ENCODE data around the gene SEMA3F. TPM values are rescaled to one million over a fixed set of nuclear protein-coding genes. Genes with fewer than 3 reads are reported as not detected.

Gene SEMA3F
- total RNA-seq, 2 donors from 2014 or later, result 44.8 to 63.2 TPM

DNA sequence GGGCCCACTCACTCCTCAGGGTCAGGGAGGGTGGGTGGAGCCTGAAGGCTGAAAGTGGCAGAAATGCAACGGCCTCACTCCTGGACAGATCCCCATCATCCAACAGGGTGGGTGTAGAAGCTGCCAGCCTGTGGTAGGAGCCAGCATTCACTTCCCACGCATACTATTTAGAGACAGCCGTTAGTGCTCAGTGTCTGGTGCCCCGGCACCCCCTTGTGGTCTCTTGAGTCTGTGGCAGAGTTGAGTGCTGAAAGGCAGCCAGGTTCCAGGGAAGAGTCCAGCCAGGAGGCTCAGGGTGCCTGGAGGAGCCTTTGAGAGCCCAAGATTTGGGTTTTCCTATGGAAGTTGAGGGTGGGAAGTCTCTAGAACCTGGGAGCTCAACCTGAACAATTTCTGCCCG lies 34.1 kb downstream of the SEMA3F start:
- Histone ChIP-seq H3K4me1 (ENCODE audit: control insufficient read depth, insufficient read depth, low read length) (no peaks in the 10 kb centered on the region), H3K9ac (ENCODE audit: extremely low read depth, low read length, poor library complexity, severe bottlenecking) (no peak overlapping the region), H3K27ac (ENCODE audit: low read depth, low read length) (no peak overlapping the region), H3K9me3 (ENCODE audit: control insufficient read depth, low read length) (no peaks in the 10 kb centered on the region), H3K27me3 (ENCODE audit: control insufficient read depth, insufficient read depth, low read length, poor library complexity, severe bottlenecking) (peaks cover 3% of the 10 kb centered on the region), H3K36me3 (ENCODE audit: control insufficient read depth, insufficient read depth, low read length) (no peaks in the 10 kb centered on the region), H3K4me3 (ENCODE audit: low read length) (no peak overlapping the region)
- Mint-ChIP-seq H3K4me1 (no peaks in the 10 kb centered on the region), H3K27me3 (ENCODE audit: insufficient read depth) (peaks cover 11% of the 10 kb centered on the region), H3K27ac (peak overlapping the region; percentile 39), H3K4me3 (no peak overlapping the region), H3K36me3 (ENCODE audit: low read depth) (peaks cover 10% of the 10 kb centered on the region), H3K9me3 (no peaks in the 10 kb centered on the region)
- 45 to 48% methylated on average over 3 to 5 of the region's 5 CpGs for WGBS, 2 experiments (ENCODE audit: insufficient coverage in 1 of 2, insufficient read length in 1 of 2)
- DNase-seq, result peak; percentile 91
- peak; percentile 93 for TF ChIP-seq CTCF (conservative IDR thresholded peaks at IDR 0.05)

- Mint-ChIP-seq H3K27ac (no peak overlapping the region), H3K36me3 (ENCODE audit: low read depth) (peaks cover 5% of the 10 kb centered on the region), H3K4me3 (no peak overlapping the region), H3K9me3 (no peaks in the 10 kb centered on the region), H3K27me3 (ENCODE audit: insufficient read depth) (peaks cover 18% of the 10 kb centered on the region), H3K4me1 (no peaks in the 10 kb centered on the region)
- Histone ChIP-seq H3K9ac (ENCODE audit: extremely low read depth, low read length, poor library complexity, severe bottlenecking) (no peak overlapping the region), H3K27me3 (ENCODE audit: control insufficient read depth, insufficient read depth, low read length, poor library complexity, severe bottlenecking) (peaks cover 5% of the 10 kb centered on the region), H3K27ac (ENCODE audit: low read depth, low read length) (no peak overlapping the region), H3K4me3 (ENCODE audit: low read length) (no peak overlapping the region), H3K36me3 (ENCODE audit: control insufficient read depth, insufficient read depth, low read length) (no peaks in the 10 kb centered on the region), H3K9me3 (ENCODE audit: control insufficient read depth, low read length) (no peaks in the 10 kb centered on the region), H3K4me1 (ENCODE audit: control insufficient read depth, insufficient read depth, low read length) (no peaks in the 10 kb centered on the region)
- no peak for TF ChIP-seq CTCF (conservative IDR thresholded peaks at IDR 0.05)
- 91 to 94% methylated on average over 6 to 7 of the region's 7 CpGs for WGBS, 2 experiments (ENCODE audit: insufficient coverage in 1 of 2, insufficient read length in 1 of 2)
- DNase-seq, result no peak
Measured at GRCh38 chr3:50189989-50190388, 34.9 kb downstream of the SEMA3F start.

- WGBS, 2 experiments (ENCODE audit: insufficient coverage in 1 of 2, insufficient read length in 1 of 2), result 84 to 91% methylated on average over 4 to 8 of the region's 8 CpGs
- Mint-ChIP-seq H3K36me3 (ENCODE audit: low read depth) (peaks cover 5% of the 10 kb centered on the region), H3K9me3 (no peaks in the 10 kb centered on the region), H3K27ac (no peak within 1 kb of the TSS), H3K27me3 (ENCODE audit: insufficient read depth) (peaks cover 24% of the 10 kb centered on the region), H3K4me1 (no peaks in the 10 kb centered on the region), H3K4me3 (no peak within 1 kb of the TSS)
- Histone ChIP-seq H3K4me3 (ENCODE audit: low read length) (no peak within 1 kb of the TSS), H3K27ac (ENCODE audit: low read depth, low read length) (no peak within 1 kb of the TSS), H3K9ac (ENCODE audit: extremely low read depth, low read length, poor library complexity, severe bottlenecking) (no peak within 1 kb of the TSS), H3K27me3 (ENCODE audit: control insufficient read depth, insufficient read depth, low read length, poor library complexity, severe bottlenecking) (peaks cover 5% of the 10 kb centered on the region), H3K36me3 (ENCODE audit: control insufficient read depth, insufficient read depth, low read length) (no peaks in the 10 kb centered on the region), H3K9me3 (ENCODE audit: control insufficient read depth, low read length) (no peaks in the 10 kb centered on the region), H3K4me1 (ENCODE audit: control insufficient read depth, insufficient read depth, low read length) (no peaks in the 10 kb centered on the region)
- DNase-seq, result no peak
- no peak for TF ChIP-seq CTCF (conservative IDR thresholded peaks at IDR 0.05)
Measured at GRCh38 chr3:50190936-50191660, 36.0 kb downstream of the SEMA3F start, which contains the start of gene GNAT1. Gene GNAT1 (plus strand): TSS chr3:50191610. CDS start chr3:50191726, 116 bp downstream.
